GM19351 (cell line): ENCODE measurements around the gene ANKRD52.
"Not testable (repeated sequence)": the region's sequence is repeated elsewhere in the genome, so short reads cannot be mapped to it uniquely, and the experiment has no call there.

Experiments used
- ATAC-seq: cut with Tn5 transposase; IDR thresholded peaks from one replicate; pipeline ENCODE4 v1.9.1; 2021; ENCODE audit warnings: mild to moderate bottlenecking, moderate library complexity; ENCODE audit not compliant: unreplicated experiment

ANKRD52 gene

DNA sequence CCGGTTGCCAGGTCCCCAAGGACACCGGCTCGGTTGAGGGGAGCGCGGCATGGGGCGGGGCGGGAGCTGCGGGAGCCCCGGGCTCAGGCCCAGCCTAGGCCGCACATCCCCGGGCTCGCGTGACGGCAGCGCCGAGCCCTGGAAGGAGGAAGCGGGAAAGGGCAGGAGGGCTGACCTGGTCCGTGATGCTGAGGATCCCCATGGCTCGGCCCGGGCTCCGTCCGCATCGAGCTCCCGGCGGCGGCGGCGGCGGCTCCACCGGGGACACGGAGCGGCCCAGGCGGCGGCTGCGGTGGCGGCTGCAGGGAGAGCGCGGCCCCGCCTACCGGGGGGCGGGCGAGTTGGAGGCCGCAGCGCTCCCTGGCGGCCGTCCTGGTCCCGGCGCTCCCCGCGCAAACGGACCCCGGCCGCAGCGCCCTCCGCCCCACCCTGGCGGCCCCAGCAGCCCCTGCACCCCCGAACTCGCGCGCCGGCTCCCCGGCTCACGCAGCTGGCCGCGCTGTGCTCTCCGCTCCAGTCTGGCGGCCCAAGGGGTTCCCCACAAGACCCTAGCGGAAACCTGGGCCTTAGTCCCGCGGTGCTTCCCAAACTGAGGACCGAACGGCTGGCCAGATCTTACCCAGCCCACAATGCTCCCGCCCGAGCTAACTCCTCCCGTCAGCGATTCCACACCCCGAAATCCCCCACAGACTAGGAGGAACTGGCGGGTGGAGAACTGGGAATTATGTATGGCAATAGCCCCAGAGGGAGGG lies at the start of gene ANKRD52:
Gene ANKRD52, minus strand, starts transcription at position 317 of the 752 bp plus-strand sequence. Its CDS starts 115 bp downstream, at position 202.
- peak; percentile 92 for ATAC-seq

DNA sequence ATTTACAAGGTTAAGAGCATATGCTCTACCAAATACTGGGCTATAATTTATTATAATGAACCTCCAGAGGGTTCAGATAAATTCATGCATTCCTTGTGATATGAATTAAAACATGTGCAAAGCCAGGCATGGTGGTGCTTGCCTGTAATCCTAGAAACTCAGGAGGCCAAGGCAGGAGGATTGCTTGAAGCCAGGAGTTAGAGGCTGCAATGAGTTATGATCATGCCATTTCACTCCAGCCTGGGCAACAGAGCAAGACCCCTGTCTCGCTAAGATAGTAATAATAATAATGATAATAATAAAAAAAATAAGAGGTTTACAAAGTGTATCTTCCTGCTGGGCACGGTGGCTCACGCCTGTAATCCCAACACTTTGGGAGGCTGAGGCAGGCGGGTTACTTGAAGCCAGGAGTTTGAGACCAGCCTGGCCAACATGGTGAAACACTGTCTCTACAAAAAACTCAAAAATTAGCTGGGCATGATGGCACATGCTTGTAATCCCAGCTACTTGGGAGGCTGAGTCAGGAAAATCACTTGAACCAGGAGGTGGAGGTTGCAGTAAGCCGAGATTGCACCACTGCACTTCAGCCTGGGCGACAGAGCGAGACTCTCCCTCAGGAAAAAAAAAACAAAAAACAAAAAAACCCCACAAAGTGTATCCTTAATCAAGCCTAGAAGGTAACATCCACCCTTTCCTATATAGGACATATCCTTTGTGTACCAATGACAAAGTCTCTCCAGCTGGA lies 49.2 kb upstream of the ANKRD52 start:
- no peak for ATAC-seq

DNA sequence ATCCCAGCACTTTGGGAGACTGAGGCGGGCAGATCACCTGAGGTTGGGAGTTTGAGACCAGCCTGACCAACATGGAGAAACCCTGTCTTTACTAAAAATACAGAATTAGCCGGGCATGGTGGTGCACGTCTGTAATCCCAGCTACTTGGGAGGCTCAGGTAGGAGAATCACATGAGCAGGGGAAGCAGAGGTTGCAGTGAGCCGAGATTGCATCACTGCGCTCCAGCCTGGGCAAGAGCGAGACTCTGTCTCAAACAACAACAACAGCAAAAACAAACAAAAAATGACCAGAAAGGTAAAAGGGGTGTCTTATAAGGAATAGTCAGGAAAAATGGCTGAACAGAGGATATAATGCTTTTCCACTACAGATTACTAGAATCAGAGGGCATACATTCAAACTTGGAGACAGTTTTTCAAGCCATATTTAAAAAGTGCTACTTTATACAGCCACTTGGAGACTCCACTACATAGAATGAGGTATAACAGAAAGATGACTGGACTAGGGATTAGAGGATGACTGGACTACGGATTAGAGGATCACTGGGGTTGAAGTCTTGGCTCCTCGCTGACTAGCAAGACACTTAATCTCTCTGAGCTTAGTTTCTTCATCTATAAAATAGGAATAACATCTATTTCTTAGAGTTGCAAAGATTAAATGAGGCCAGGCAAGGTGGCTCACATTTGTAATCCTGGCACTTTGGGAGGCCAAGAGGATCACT lies 46.8 kb upstream of the ANKRD52 start:
- no peak for ATAC-seq

DNA sequence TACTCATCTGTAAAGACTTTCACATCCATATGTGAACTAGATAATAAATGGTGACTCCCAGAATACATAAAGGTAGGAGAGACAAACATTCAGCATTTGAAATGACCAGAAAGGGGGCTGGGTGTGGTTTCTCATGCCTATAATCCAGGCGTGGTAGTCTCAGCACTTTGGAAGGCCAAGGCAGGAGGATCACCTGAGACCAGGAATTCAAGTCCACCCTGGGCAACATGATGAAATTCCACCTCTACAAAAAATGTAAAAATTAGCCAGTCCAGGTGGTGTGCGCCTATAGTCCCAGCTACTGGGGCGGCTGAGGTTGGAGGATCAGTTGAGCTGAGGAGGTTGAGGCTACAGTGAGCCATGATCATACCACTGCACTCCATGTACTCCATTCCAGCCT lies 46.1 kb upstream of the ANKRD52 start:
- ATAC-seq = no peak

DNA sequence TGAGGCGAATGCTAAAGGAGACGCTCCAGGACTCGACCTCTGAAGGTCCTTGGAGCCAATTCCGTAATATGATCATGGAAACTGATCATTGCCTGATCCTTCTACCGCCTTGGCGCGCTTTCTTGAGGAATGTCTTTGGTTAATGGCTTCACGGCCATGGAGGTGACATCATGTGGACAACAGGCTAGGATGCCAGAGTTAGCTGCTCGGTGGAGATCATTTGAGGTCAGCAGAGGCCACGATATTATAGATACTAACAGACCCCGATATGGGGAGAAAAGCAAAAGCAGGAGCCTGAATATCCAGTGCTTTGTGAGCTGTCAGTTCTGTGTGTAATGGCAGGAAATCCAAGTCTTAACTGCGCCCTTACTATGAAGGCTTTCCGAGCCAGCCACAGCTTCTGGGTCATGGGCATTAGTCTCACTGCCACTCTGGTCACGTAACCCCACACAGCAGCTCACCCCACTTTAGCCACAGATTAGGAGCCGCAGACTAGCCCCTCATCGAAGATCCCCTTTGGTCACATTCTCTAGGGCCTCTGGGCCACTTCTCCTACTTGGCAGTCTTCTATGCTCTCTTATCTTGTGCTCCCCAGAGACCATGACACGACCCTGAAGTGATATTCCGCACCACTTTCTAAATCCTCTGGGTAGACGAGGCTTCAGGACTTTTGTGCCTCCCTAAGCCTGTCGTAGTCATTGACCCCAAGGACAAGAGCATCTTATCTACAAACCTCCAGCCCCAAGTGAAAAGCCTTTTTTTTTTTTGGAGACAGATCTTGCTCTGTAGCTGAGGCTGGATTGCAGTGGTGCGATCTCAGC lies 42.7 kb upstream of the ANKRD52 start:
- no peak for ATAC-seq

DNA sequence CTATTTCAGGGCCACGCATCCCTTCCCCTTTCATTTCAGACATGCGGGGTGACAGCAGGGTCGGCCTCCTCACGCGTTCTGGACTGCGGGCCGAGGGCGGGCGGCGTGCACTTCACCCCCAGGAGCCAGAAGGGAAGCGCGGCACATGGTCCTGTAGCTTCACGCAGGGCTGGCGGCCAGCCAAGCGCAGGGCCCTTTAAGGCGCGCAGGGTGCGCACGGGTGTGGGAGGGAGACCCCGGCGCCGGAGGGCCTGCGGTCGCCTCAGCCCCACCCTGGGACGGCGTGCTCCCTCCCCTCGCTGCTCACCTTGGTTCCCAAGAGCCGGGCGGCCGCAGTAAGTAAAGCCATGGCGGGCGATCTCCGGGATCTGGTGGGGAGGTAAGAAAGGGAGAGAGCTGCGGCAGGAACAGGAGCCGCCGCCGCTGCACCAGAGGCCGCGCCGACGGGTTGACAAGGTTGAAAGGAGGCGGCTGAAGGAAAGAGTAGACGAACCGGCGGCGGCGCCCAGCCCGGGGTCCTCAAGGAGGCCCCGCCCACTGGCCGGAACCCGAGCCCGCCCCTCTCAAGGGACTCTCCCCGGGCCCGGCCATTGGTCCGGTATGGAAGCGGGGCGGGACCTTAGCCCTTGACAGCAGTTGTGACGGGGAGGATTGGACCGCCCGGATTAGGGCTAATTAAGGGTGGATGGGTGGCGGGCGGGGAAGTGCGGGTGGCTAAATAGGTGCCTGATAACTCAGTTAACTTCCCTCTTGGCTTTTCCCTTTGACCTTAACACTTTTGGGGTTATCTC lies 41.9 kb upstream of the ANKRD52 start, which contains the start of gene CS:
Gene CS, minus strand, starts transcription at position 478 of the 791 bp plus-strand sequence. Its CDS starts 129 bp downstream, at position 349.
- peak; percentile 93 for ATAC-seq

DNA sequence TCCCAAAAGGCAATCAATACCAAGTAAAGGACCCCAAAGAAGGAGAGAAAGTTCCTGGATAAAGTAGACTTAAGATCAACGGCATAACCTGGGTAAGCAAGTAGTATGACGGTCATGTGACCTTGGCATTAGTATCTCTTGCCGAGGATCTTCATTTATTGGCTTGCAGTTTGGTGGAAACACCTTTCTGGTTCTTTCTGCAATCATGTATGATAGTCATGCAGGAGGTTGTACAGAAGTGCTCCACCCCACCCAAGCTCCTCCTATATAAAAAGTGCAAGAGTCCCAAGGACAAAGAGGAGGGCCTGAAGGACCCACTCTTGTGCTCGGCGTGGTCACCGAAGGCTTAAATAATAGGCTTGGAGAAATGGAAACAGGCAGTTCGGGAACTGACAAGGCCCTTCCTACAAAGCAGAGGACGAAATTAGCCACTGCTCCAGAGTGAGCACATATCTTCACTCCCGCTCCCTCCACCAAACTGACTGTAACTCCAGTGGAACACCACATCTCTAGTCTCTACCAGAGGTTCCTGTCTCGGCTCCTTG lies 41.2 kb upstream of the ANKRD52 start:
- ATAC-seq = no peak

DNA sequence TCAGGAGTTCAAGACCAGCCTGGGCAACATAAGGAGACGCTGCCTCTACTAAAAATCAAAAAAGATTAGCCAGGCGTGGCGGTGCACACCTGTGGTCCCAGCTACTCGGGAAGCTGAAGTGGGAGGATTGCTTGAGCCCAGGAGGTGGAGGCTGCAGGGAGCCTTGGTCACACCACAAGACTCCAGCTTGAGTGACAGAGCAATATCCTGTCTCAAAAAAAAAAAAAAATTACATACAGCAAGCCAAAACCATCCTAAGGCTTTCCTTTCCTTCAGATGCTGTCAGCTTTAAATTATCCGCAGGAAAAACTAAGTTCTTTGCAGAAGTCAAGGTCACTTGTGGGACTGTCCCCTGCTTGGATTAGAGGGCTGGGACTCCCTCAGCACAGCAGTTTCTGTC lies 40.6 kb upstream of the ANKRD52 start:
- no peak for ATAC-seq

DNA sequence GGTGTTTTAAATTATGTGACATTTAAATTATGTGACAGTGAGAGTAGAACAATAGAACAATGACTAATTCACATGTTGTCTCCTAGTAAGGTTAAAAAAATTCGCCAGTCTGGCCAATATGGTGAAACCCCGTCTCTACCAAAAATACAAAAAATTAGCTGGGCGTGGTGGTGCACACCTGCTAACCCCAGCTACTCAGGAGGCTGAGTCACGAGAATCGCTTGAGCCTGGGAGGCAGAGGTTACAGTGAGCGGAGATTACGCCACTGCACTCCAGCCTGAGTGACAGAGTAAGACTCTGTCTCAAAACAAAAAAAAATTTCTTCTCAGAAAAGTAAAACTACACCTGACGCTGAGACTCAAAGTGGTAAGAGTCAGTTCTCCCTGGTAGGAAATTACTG lies 39.2 kb upstream of the ANKRD52 start:
- ATAC-seq = no peak

DNA sequence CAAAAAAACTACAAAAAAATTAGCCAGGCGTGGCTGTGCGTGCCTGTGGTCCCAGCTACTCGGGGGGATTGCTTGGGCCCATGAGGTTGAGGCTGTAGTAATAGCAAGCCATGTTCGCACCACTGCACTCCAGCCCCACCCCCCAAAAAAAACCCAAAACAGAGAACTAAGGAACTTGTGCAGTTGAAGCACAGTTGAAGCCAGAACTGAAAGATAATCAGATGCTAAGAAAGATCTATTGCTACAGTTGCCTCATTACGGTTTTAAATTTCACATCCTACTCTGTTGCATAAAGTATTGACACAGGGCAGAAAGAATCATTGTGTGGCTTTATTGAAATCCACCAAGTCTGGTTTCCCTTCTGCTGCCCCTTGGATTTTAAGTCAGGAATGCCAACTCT lies 38.1 kb upstream of the ANKRD52 start:
- ATAC-seq = no peak

DNA sequence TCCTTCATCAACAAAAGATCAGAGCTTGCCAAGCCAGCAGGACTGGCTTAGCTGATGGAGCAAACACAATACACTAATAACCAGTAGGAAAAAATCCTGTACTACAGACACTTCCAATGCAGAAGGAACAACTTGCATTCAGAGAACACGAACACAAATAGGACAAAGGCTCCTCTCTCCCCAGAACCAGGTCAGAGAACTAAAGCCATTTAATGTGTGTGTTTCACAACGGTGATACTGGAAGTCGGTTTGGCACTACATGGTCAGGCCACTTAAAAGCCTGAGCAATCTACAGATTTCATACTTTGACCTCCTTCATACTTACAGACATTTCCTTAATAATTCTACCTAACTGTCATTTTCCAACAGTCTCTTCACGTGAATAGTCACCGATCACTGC lies 35.6 kb upstream of the ANKRD52 start:
- ATAC-seq = no peak

DNA sequence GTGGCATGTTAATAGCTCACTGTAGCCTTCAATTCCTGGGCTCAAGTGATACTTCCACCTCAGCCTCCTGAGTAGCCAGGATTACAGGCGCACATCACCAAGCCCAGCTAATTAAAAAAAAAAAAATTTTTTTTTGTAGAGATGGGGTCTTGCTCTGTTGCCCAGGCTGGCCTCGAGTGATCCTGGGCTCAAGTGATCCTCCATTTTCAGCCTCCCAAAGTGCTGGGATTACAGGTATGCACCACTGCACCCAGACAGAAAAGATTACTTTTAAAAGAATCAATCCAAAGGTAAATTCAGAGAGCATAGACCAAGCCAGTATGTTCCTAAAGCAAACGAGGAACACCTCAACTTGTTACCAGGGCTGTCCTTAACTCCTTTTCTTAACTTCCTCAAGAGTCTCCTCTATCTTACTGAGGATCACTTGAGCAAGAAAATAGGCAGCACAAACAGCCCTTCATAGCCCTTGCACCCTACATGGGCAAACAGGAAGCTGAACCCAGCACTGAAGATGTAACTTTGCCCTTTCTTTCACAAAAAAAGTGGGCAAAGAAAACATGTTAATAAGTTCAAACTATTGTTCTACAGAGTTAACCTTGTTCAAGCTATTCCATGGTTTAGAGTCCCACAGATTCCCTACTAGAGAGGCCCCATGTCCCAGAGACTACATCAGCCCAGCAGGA lies 30.7 kb upstream of the ANKRD52 start:
- ATAC-seq = no peak

DNA sequence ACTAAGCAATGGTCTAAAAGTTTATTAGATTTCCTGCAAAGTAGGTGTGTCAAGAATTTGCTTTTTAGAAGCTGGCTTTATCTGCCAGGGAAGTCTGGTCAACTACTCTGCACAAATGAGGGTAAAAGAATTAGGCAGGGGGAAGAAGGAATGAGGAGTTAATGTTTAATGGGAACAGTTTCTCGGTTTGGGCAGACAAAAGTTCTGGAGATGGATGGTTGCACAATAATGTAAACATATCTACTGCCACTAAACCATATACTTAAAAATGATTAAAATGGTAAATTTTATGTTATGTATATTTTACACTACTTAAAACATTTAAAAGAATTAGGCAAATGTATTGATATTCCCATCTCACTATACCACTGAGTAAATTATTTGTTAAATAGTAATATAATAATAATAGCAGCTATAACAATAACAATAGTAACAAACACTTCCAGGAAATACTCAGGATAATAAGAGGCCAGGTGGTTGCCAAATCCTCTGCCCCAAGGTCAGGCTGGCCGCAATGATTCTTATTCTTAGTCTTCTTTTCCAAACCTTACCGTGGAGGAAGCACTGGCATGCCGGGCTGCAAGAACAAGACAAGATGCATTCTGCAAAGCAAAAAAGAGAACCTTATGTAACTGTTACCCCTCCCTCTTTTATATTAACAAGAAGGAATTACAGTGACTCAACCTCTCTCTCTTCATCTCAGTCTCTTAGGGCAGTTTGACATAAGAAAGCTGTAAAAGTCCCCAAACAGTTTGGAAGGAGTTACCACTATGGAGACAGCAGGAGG lies 28.1 kb upstream of the ANKRD52 start:
- ATAC-seq = no peak

DNA sequence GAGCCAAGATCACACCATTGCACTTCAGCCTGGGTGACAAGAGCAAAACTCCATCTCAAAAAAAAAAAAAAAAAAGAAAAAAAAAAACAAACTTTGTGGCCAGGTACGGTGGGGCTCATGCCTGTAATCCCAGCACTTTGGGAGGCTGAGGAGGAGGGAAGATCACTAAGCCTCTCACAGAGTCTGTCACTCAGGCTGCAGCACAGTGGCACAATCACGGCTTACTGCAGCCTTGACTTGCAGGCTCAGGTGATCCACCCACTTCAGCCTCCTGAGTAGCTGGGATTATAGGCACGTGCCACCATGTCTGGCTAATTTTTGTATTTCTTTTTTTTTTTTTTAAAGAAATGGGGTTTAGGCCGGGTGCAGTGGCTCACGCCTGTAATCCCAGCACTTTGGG lies 26.1 kb upstream of the ANKRD52 start:
- not testable (repeated sequence) for ATAC-seq

DNA sequence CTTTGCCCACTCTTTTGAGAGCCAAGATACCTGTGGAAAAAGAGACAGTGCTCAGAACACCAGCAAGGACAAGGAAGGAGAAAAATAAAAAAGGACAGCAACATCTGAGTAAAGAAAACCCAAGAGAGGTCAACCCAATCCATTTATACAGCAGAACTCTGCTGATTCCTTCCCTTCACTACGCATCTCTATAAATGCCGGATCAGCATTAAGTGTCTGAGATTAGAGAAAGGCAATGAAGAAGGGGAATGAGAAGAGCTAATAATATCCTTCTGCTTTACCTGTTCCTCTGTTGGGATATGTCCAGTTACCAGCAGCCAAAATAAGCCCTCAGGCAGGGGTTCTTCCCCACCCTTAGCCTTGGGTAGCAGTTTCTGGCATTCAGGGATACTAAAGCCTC lies 24.4 kb upstream of the ANKRD52 start:
- ATAC-seq = no peak

DNA sequence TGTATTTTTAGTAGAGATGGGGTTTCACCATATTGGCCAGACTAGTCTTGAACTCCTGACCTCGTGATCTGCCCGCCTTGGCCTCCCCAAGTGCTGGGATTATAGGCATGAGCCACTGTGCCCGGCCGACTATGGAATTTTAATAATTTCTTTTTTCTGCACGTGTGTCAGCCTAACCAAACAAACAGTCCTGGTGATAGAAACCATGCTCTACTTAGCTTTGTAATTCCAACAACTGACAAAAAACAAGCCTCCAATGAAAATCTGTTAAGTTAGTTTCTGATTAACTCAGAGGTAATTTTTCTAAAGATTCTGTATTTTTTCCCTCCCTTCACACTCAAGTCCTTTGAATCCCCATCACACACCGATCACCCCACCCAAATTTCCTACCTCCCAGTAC lies 23.8 kb upstream of the ANKRD52 start:
- no peak for ATAC-seq

DNA sequence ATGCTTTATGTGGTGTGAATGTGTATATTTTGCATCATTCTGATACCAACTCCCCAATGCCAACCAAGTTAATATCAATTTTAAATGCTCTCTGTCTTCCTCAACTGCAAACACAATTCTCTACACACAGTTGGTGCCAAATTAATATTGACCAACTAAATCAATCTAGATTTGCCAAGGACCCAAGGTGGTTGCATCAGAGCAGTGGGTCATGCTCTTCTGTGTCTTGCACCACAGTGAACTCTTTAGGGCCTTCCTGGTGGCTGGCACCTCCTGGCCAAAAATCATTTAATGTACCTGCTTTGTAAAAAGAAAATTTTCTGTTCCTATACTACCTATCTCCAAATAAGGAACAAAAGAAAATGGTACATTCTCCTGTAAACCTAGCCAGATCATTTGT lies 22.7 kb upstream of the ANKRD52 start:
- ATAC-seq = no peak

DNA sequence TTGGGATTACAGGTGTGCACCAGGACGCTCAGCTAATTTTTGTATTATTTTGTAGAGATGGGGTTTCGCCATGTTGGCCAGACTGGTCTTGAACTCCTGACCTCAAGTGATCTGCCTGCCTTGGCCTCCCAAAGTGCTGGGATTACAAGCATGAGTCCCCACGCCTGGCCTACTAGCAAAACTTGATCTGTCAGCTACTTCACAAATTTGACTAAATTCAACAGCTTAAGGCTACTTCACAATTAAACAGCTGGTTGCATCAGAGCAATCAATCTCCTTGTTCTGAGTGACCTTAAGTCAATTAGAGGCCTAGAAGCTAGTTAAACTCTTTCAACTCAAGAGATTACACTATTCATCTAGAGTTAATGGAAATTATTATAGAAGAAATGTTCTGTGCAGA lies 20.7 kb upstream of the ANKRD52 start:
- ATAC-seq = no peak
